ENCODE measurements around the gene TRMT2A. TPM values are rescaled to one million over a fixed set of nuclear protein-coding genes. Genes with fewer than 3 reads are reported as not detected.
A peak's percentile ranks its signal among the peaks of the same experiment; 100 is the strongest.

TRMT2A gene
- total RNA-seq, 5 donors from 2014 or later (not counting 1 experiment from before 2014, with no cell fraction given): 87.6 to 136 (median 123) TPM

DNA sequence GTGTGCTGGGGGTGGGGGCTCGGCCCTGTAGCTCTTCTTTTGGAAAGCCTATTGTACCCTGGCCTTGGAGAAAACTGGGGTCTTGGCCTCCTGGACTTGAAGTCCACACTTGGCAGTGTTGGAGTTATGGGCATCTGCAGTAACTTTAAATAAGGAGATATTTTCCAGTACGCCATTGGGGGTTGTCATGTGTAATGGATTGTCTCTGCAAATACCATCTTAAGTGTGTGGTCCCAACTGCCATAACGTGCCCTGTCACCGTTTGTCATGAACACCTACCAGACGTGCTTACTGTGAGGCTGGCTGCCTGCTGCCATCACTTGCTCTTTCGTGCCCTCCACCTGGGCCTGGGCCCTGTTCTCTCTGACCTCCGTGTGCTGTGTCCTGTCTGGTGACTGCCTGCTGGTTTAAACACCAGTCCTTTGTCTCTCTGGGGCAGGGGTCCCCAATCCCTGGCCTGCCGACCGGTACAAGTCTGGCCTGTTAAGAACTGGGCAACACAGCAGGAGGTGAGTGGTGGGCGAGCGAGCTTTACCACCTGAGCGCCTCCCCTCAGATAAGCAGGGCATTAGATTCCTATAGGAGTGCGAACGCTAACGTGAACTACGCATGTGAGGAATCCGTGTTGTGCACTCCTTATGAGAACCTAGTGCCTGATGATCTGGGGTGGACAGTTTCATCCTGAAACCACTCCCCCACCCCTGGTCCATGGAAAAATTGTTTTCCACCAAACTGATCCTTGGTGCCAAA is 11.0 kb upstream of the TRMT2A start:
- Mint-ChIP-seq H3K4me3 (no peak overlapping the region), H3K27ac (peak overlapping the region in 1 of 2 donors; percentile 86), H3K9me3 (no peaks in the 10 kb centered on the region), H3K36me3 (peaks cover 14% of the 10 kb centered on the region), H3K27me3 (no peaks in the 10 kb centered on the region), H3K4me1 (peaks cover 7 to 18% (median 16%) of the 10 kb centered on the region in 3 donors)
- POLR2A ChIA-PET: no interaction called here
- DNase-seq (no peak), ATAC-seq (replicated peaks in 1 of 4) (no peak)
- H3K36me3 ChIP-seq (ENCODE audit: control insufficient read depth in 2 of 2, extremely low read depth in 1 of 2, insufficient read depth in 1 of 2, low read length in 1 of 2): peaks cover 21 to 35% of the 10 kb centered on the region in 2 donors
- H3K27me3 ChIP-seq (replicated peaks in 1 of 2; ENCODE audit: control insufficient read depth in 2 of 2, extremely low read depth in 1 of 2, insufficient read depth in 2 of 2, low read length in 1 of 2): no peaks in the 10 kb centered on the region
- 84% methylated on average over 9 of the region's 17 CpGs for WGBS (ENCODE audit: insufficient coverage)
- no peak overlapping the region for H3K27ac ChIP-seq (ENCODE audit: low read length)
- CTCF ChIA-PET: interaction anchor here in 1 of 2 donors (1.6 kb wide), 1 partner anchor 157 kb away, joined by 4 read pairs; no protein-coding TSS in a partner anchor
- H3K4me1 ChIP-seq (ENCODE audit: control insufficient read depth in 1 of 2, extremely low read depth in 1 of 2, insufficient read depth in 2 of 2, low read length in 2 of 2): peaks cover 7 to 48% of the 10 kb centered on the region in 2 experiments
- no peak overlapping the region for H3K4me3 ChIP-seq (ENCODE audit: control insufficient read depth in 1 of 2, extremely low read depth in 1 of 2, low read length in 1 of 2)
- H3K9me3 ChIP-seq: no peaks in the 10 kb centered on the region

DNA sequence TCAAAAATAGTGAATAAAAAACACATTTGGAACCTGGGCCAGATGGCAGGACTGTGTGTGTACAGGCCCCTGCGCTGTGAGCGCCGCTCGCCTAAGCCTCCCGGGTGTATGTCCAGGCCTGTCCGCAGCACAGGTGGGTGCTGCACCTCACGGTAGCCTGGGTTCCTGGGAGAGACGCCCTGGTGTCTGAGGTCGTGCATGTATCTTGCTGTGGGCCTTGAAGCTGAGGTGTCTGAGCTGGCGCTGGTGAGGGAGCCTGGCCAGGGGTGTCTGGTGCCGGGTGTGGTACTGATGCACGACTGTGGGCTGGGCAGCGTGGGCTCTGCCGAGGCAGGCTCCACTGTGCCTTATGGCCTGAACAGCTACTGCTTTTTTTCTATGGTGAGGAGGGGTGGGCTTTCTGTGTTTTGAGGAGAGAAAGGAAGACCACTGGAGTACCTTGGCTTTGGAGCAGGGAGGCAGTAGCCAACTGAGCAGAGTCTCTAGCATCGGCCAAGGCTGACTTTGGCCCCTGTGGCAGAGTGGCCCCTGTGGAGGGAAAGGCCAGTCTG is 10.4 kb upstream of the TRMT2A start:
- H3K27me3 Mint-ChIP-seq: no peaks in the 10 kb centered on the region
- Histone ChIP-seq H3K4me3 (ENCODE audit: control insufficient read depth in 1 of 2, extremely low read depth in 1 of 2, low read length in 1 of 2) (no peak overlapping the region), H3K9me3 (no peaks in the 10 kb centered on the region), H3K4me1 (ENCODE audit: control insufficient read depth in 1 of 2, extremely low read depth in 1 of 2, insufficient read depth in 2 of 2, low read length in 2 of 2) (peaks cover 5 to 48% of the 10 kb centered on the region in 2 experiments), H3K27ac (ENCODE audit: low read length) (no peak overlapping the region), H3K36me3 (ENCODE audit: control insufficient read depth in 2 of 2, extremely low read depth in 1 of 2, insufficient read depth in 1 of 2, low read length in 1 of 2) (peaks cover 21 to 36% of the 10 kb centered on the region in 2 donors), H3K27me3 (replicated peaks in 1 of 2; ENCODE audit: control insufficient read depth in 2 of 2, extremely low read depth in 1 of 2, insufficient read depth in 2 of 2, low read length in 1 of 2) (no peaks in the 10 kb centered on the region)
- ATAC-seq (replicated peaks in 1 of 4): no peak
- ChIA-PET POLR2A (no interaction called here), CTCF (no interaction called here)
- peak overlapping the region; percentile 27 to 52 for H3K27ac Mint-ChIP-seq
- H3K36me3 Mint-ChIP-seq: peaks cover 14% of the 10 kb centered on the region
- peaks cover 2 to 12% (median 10%) of the 10 kb centered on the region in 3 donors for H3K4me1 Mint-ChIP-seq
- H3K9me3 Mint-ChIP-seq: no peaks in the 10 kb centered on the region
- WGBS (ENCODE audit: insufficient coverage): 94% methylated on average over 15 of the region's 15 CpGs
- no peak for DNase-seq
- no peak overlapping the region for H3K4me3 Mint-ChIP-seq

DNA sequence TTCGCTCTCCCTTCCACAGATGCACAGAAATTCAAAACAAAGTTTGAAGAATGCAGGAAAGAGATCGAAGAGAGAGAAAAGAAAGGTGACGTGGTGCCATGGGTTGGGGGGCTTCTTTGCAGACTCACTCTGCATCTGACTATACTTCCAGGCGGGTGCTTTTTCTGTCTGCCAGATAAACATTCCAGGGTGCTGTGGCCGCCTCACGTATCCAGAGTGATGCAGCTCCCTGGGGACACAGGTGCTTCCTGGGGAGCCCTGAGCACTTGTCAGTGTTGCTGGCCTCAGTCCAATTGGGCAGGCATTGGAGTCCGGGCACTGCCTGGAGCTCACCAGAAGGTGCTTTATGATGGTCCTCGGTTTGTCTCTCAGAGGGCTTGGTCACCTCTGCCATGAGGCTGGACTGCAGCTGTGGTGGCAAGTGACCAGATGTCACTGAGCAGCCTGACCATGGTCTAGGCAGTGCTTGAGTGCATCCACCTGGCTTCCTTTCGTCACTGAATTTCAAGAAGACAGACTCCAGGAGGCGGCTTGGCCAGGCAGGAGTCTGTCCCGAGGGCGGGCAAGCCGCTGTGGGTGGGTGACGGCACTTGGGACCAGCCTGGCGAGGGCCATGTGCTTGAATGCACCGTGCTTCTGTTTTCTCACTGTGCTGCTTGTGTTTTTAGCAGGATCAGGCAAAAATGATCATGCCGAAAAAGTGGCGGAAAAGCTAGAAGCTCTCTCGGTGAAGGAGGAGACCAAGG is 9.4 kb upstream of the TRMT2A start:
- Histone ChIP-seq H3K9me3 (no peaks in the 10 kb centered on the region), H3K27ac (ENCODE audit: low read length) (no peak overlapping the region), H3K4me1 (ENCODE audit: control insufficient read depth in 1 of 2, extremely low read depth in 1 of 2, insufficient read depth in 2 of 2, low read length in 2 of 2) (peaks cover 5 to 53% of the 10 kb centered on the region in 2 experiments), H3K4me3 (ENCODE audit: control insufficient read depth in 1 of 2, extremely low read depth in 1 of 2, low read length in 1 of 2) (no peak overlapping the region), H3K36me3 (ENCODE audit: control insufficient read depth in 2 of 2, extremely low read depth in 1 of 2, insufficient read depth in 1 of 2, low read length in 1 of 2) (peaks cover 21 to 44% of the 10 kb centered on the region in 2 donors), H3K27me3 (replicated peaks in 1 of 2; ENCODE audit: control insufficient read depth in 2 of 2, extremely low read depth in 1 of 2, insufficient read depth in 2 of 2, low read length in 1 of 2) (no peaks in the 10 kb centered on the region)
- CTCF ChIA-PET: interaction anchor here in 1 of 2 donors (0.7 kb wide), 1 partner anchor 673 kb away, joined by 3 read pairs; no protein-coding TSS in a partner anchor
- H3K27ac Mint-ChIP-seq: peak overlapping the region in 1 of 2 donors; percentile 56
- ATAC-seq (replicated peaks in 1 of 4) (no peak), DNase-seq (no peak)
- H3K27me3 Mint-ChIP-seq: no peaks in the 10 kb centered on the region
- peaks cover 14% of the 10 kb centered on the region for H3K36me3 Mint-ChIP-seq
- peaks cover 7 to 20% (median 16%) of the 10 kb centered on the region in 3 donors for H3K4me1 Mint-ChIP-seq
- POLR2A ChIA-PET: no interaction called here
- WGBS (ENCODE audit: insufficient coverage): 92% methylated on average over 14 of the region's 19 CpGs
- no peak overlapping the region for H3K4me3 Mint-ChIP-seq
- H3K9me3 Mint-ChIP-seq: no peaks in the 10 kb centered on the region

DNA sequence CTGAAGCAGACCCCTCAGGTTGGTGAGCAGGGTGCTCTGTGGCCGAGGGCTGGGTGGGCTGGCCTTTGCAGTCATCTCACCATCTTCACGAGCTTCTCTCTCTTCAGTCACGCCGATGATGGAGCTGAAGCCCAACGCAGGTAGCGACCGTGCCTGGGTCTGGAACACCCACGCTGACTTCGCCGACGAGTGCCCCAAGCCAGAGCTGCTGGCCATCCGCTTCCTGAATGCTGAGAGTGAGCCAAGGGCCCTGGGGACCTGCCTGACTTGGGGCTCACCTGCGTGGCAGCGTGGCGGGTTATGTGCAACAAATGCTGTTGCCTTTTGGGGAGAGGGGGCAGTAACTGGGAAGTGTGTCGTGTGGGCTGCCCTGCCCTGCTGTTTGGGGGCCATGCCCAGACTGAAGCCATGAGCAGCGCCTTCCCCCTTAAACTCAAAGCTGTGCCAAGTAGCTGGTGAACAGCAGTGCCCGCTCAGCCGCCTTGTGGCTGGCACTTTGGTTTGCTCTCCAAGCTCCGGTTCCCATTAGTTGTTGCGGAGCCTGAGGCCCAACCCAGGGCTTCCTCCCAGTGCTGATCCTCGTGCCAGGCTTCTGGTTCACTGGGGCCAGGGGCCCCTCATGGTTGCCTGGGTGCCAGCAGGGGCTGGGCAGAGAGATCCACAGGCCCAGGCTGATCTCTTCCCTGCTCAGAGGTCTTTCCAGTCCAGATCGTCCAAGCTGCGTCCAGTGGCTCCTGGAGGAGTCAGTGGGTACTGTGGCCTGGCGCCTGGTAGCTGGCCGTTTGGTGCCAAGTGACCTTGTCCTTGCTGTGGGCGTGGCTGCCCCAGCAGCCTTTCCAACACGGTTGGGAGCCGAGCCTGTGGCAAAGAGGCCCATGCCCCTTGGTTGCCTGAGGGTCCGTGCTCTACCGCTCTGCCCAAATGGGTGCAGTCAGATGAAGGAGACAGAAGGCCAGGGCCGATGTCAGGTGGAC is 8.5 kb upstream of the TRMT2A start:
- ChIA-PET POLR2A (no interaction called here), CTCF (no interaction called here)
- H3K36me3 ChIP-seq (ENCODE audit: control insufficient read depth in 2 of 2, extremely low read depth in 1 of 2, insufficient read depth in 1 of 2, low read length in 1 of 2): peaks cover 21 to 50% of the 10 kb centered on the region in 2 donors

DNA sequence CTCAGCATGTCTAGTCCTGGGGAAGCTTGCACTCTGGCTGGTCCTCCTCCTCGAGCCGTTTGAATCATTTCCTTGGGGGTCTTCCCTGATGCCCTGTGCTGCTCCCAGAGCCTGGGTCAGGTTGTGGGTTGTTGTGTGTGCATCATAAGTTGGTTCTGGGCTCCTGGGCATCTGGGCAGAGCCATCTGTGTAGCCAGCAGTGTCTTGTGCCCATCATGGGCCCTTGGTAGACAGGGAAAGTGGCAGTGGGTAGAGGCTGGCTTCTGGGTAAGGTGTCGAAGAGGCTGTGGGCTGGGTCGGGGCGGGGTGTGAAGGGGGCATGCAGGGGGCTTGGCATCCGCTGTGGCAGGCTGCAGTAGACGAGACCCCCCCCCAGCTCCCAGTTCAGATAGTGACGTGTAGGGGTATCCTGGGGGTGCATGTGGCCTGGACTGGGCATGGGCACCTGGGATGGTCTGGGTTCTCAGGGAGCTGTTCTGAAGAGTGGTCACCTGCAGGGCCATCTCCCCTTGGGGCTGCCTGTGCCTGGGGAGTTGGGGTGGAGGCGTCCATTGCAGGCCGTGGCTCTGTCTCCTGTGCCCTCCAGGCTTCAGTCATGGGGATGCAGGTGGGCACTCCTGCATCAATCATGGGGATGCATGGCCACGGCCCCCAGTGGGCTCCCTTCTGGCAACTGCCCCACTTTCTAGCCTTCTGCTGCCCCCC is 7.2 kb upstream of the TRMT2A start:
- H3K4me3 ChIP-seq (ENCODE audit: control insufficient read depth in 1 of 2, extremely low read depth in 1 of 2, low read length in 1 of 2): no peak overlapping the region
- ATAC-seq (replicated peaks in 1 of 4) (no peak), DNase-seq (no peak)
- ChIA-PET POLR2A (no interaction called here), CTCF (no interaction called here)
- no peaks in the 10 kb centered on the region for H3K9me3 ChIP-seq
- Mint-ChIP-seq H3K4me1 (peaks cover 10 to 25% (median 22%) of the 10 kb centered on the region in 3 donors), H3K4me3 (no peak overlapping the region), H3K27me3 (no peaks in the 10 kb centered on the region), H3K27ac (peak overlapping the region in 1 of 2 donors; percentile 52), H3K9me3 (no peaks in the 10 kb centered on the region), H3K36me3 (peaks cover 18% of the 10 kb centered on the region)
- H3K4me1 ChIP-seq (ENCODE audit: control insufficient read depth in 1 of 2, extremely low read depth in 1 of 2, insufficient read depth in 2 of 2, low read length in 2 of 2): peaks cover 0 to 55% of the 10 kb centered on the region in 2 experiments
- no peak overlapping the region for H3K27ac ChIP-seq (ENCODE audit: low read length)
- WGBS (ENCODE audit: insufficient coverage): 94% methylated on average over 2 of the region's 11 CpGs
- peaks cover 21 to 61% of the 10 kb centered on the region in 2 donors for H3K36me3 ChIP-seq (ENCODE audit: control insufficient read depth in 2 of 2, extremely low read depth in 1 of 2, insufficient read depth in 1 of 2, low read length in 1 of 2)
- H3K27me3 ChIP-seq (replicated peaks in 1 of 2; ENCODE audit: control insufficient read depth in 2 of 2, extremely low read depth in 1 of 2, insufficient read depth in 2 of 2, low read length in 1 of 2): no peaks in the 10 kb centered on the region

More for the DNA sequence above, 8.5 kb upstream of the TRMT2A start:
- DNase-seq (no peak), ATAC-seq (replicated peaks in 1 of 4) (no peak)
- H3K4me1 Mint-ChIP-seq: peaks cover 10 to 23% (median 17%) of the 10 kb centered on the region in 3 donors
- WGBS (ENCODE audit: insufficient coverage): 95% methylated on average over 25 of the region's 32 CpGs
- no peaks in the 10 kb centered on the region for H3K27me3 Mint-ChIP-seq
- no peaks in the 10 kb centered on the region for H3K9me3 Mint-ChIP-seq
- H3K36me3 Mint-ChIP-seq: peaks cover 14% of the 10 kb centered on the region
- no peaks in the 10 kb centered on the region for H3K9me3 ChIP-seq
- peak overlapping the region in 1 of 2 donors; percentile 56 for H3K27ac Mint-ChIP-seq
- H3K27me3 ChIP-seq (replicated peaks in 1 of 2; ENCODE audit: control insufficient read depth in 2 of 2, extremely low read depth in 1 of 2, insufficient read depth in 2 of 2, low read length in 1 of 2): no peaks in the 10 kb centered on the region
- no peak overlapping the region for H3K27ac ChIP-seq (ENCODE audit: low read length)
- H3K4me3 ChIP-seq (ENCODE audit: control insufficient read depth in 1 of 2, extremely low read depth in 1 of 2, low read length in 1 of 2): no peak overlapping the region
- H3K4me3 Mint-ChIP-seq: no peak overlapping the region
- H3K4me1 ChIP-seq (ENCODE audit: control insufficient read depth in 1 of 2, extremely low read depth in 1 of 2, insufficient read depth in 2 of 2, low read length in 2 of 2): peaks cover 3 to 54% of the 10 kb centered on the region in 2 experiments
